SK-N-SH (cell line): ENCODE results near the gene FAM222A.

Source experiments
- CTCF ChIP-seq: fragments of 200-600 bp; sonication (generic); IDR thresholded peaks from 2 replicates; pipeline ENCODE4 v1.6.1; 2017; ENCODE audit warnings: antibody characterized with exemption, mild to moderate bottlenecking, moderate library complexity
- MAX ChIP-seq: IDR thresholded peaks from 2 replicates; pipeline ENCODE4 v1.4.0; 2012; ENCODE audit warnings: low read depth
- NFIC ChIP-seq: IDR thresholded peaks from 2 replicates; pipeline ENCODE4 v1.4.0; 2012; ENCODE audit warnings: borderline replicate concordance
- YY1 ChIP-seq: IDR thresholded peaks from 2 replicates; pipeline ENCODE4 v1.4.0; 2012; ENCODE audit warnings: low read depth, mild to moderate bottlenecking

- TF ChIP-seq CTCF = no peak
- no peak for TF ChIP-seq MAX
- TF ChIP-seq YY1 = no peak
- TF ChIP-seq NFIC = no peak
These were observed 23.0 kb downstream of the FAM222A start for GRCh38 chr12:109736552-109737108.
